LNCaP clone FGC (cell line): ENCODE results near the gene GPC5.

Source experiments
- DNase-seq: peaks from one replicate; pipeline ENCODE4 v3.0.0-alpha.2; 2011; ENCODE audit warnings: low read depth
- H3K4me3 ChIP-seq: 2 replicates; pipeline ENCODE4 v1.5.1; 2011; ENCODE audit warnings: mild to moderate bottlenecking, low read depth, low read length, control low read depth
- TF ChIP-seq, protein P1 (sequence below): IDR thresholded peaks from 2 replicates; pipeline ENCODE4 v1.5.1; 2012; ENCODE audit warnings: mild to moderate bottlenecking; ENCODE audit not compliant: control insufficient read depth, insufficient read depth; ENCODE audit errors: extremely low read depth

Gene GPC5

DNA sequence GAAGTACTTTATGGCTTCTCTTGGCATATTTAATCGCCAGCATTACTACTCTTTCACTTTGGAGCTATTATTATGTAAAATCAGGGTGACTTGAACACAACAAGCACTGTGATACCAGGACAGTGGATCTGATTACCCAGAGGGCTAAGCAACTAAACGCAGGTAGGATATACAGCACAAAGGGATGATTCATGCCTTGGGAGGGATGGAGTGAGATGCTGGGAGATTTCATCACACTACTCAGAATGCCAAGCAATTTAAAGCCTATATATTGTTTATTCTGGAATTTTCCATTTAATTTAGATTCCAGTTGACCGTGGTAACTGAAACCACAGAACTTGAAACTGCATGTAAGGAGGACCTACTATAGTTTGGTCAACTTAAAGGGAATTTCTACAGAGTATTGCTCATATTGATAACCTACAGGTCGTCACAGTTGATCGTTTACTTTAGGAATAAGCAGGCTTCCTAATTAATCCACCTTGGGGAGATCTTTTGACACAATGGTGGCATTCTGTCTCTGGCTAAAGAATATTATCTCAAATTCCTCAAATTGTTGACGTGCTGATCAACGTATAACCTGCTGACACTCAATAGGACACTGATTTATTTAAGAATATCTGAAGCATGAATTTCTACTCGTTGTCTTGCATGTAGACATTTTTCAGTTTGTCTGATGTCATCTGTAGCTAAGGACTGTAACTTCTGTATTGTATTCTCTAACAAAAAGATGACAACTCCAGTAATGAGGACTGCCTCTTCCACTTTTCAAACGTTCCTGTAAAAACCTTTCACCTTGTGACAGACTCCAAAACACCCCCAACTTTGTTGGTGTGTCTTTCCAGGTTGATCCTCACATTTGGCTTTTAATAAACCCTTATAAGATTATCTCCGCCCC, 254.2 kb downstream of the GPC5 start:
- H3K4me3 ChIP-seq = no peak overlapping the region
- TF ChIP-seq, protein P1, sequence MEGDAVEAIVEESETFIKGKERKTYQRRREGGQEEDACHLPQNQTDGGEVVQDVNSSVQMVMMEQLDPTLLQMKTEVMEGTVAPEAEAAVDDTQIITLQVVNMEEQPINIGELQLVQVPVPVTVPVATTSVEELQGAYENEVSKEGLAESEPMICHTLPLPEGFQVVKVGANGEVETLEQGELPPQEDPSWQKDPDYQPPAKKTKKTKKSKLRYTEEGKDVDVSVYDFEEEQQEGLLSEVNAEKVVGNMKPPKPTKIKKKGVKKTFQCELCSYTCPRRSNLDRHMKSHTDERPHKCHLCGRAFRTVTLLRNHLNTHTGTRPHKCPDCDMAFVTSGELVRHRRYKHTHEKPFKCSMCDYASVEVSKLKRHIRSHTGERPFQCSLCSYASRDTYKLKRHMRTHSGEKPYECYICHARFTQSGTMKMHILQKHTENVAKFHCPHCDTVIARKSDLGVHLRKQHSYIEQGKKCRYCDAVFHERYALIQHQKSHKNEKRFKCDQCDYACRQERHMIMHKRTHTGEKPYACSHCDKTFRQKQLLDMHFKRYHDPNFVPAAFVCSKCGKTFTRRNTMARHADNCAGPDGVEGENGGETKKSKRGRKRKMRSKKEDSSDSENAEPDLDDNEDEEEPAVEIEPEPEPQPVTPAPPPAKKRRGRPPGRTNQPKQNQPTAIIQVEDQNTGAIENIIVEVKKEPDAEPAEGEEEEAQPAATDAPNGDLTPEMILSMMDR = no peak
- DNase-seq = no peak

DNA sequence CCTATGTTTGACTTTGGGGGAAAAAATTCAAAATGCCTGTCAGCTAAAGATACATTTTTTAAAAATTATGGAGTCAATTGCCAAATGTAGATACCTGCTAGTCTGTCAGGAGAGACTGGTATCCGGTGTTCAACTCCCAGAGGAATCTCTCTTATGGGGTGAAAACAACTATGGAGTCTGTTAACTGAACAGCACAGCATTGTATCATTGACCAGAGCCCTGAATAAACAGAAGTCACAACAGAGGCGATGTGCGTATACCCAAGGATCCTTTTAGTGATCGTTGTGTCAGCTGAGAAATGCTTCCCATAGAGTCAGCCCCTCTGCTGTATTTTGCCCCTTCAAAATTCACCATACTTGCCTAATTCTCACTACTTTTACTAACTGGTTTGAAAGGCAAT, 257.3 kb downstream of the GPC5 start:
- TF ChIP-seq, protein P1 = no peak
- no peak for DNase-seq
- H3K4me3 ChIP-seq = no peak overlapping the region

DNA sequence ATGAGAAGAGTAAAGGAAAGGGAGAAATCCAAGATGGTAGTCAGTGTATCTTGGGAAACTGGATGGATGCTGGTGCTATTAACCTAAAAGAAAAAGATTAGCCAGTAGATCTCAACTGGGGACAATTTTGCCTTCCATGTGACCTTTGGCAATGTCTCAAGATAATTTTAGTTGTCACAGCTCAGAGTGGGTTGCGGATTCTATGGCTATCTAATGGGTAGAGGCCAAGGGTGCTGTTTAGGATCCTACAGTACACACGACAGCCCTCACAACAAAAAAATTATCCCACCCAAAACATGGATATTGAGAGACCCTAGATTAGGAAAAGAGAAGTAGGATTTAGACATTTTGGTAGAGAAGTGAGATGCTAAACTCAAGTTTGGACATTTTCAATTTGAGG, 258.9 kb downstream of the GPC5 start:
- H3K4me3 ChIP-seq = no peak overlapping the region
- no peak for DNase-seq
- TF ChIP-seq, protein P1 = no peak

DNA sequence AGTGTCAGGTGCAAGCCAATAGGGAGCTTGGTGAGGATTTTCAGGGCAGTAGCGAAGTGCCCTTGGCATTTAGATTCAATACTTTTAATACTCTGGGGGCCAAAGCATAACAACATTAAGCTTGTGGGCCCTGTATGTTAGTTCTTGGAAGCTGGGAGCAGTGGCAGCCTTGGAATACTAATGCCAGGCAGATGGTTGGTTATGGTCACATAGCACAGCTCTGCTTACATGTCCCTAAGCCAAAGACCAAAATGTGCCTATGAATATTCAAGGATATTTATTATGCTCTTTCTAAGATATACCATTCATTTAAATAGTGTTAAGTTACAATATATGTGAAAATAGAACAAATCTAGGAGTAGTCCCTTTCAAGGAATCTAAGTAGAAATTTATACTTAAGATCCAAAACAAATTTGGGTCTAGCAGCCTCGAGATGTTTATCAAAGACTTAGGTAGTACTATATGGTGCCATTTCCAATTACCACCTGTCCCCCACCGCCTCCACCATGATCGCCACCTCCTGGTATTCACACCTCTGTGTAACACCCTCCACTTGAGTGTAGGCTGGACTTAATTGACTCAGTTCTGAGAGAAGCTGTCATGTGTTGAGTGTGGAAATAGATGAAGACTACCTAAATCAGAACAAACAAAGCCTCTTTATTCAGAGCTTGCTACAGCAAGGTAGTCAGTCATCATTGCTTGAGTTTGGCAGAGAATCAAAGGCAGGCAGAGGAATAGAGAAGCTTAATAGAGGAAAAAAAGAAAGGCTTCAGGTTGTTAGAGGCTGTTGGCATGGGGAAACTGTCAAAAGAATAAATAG, 261.0 kb downstream of the GPC5 start:
- DNase-seq = no peak
- H3K4me3 ChIP-seq = no peak overlapping the region
- TF ChIP-seq, protein P1 = no peak

DNA sequence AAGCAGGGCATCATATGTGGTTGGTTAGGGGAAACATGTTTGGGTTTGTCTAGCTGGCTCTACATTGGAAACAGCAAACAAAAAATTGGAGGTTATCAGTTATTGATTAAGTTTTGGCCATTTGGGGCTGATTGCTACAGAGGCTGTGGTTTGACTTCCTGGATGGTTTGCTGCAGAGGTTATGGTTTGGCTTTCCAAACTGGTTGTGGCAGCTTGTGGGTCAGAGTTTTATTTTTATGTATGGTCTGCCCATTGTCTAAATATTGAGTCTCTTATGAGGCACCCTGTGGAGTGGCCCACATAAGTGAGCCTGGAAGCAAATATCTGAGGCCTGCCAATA, 261.6 kb downstream of the GPC5 start:
- DNase-seq = peak; percentile 59
- TF ChIP-seq, protein P1 = no peak
- no peak overlapping the region for H3K4me3 ChIP-seq

DNA sequence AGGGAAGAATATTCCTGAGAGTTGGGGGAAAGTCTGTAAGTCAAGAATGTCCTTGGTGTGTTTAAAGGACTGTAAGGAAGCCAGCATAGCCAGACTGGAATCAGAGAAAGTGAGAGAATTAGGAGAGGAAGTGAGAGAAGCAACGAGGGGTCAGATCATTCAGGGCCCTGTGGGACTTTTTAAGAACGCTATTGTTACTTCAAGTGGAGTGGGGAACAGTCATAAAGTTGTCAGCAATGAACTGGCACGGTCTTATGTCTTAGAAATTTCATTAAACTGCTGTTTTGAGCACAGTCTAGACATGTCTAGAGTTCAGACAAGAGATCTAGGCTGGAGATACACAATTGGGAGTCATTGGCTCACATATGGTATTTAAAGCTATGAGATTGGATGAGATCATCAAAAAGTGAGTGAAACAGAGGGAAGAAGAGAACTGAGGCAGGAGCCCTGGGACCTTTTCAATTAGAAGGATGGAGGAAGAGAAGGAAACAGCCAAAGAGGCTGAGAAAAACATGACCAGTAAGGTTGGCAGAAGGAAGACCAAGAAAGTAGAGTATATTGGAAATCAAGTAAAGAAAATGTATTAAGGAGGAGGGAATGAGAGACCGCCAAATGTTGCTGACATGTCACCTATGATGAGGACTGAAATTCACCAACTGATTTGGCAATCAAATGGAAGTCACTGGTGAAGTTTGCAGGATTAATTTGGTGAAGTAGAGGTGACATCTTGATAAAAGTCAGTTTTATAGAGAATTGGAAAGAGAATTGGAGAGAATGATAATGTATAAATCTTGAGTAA, 263.5 kb downstream of the GPC5 start:
- TF ChIP-seq, protein P1 = no peak
- no peak for DNase-seq
- H3K4me3 ChIP-seq = no peak overlapping the region
